ENCODE measurements around the gene PSMB3. TPM values are rescaled to one million over a fixed set of nuclear protein-coding genes. Genes with fewer than 3 reads are reported as not detected.

PSMB3 gene
- total and polyA plus RNA-seq, 9 of the 15 experiments (the other 6 are each of a cell fraction or from before 2014, with no cell fraction given) = 460 to 2,775 (median 574) TPM

DNA sequence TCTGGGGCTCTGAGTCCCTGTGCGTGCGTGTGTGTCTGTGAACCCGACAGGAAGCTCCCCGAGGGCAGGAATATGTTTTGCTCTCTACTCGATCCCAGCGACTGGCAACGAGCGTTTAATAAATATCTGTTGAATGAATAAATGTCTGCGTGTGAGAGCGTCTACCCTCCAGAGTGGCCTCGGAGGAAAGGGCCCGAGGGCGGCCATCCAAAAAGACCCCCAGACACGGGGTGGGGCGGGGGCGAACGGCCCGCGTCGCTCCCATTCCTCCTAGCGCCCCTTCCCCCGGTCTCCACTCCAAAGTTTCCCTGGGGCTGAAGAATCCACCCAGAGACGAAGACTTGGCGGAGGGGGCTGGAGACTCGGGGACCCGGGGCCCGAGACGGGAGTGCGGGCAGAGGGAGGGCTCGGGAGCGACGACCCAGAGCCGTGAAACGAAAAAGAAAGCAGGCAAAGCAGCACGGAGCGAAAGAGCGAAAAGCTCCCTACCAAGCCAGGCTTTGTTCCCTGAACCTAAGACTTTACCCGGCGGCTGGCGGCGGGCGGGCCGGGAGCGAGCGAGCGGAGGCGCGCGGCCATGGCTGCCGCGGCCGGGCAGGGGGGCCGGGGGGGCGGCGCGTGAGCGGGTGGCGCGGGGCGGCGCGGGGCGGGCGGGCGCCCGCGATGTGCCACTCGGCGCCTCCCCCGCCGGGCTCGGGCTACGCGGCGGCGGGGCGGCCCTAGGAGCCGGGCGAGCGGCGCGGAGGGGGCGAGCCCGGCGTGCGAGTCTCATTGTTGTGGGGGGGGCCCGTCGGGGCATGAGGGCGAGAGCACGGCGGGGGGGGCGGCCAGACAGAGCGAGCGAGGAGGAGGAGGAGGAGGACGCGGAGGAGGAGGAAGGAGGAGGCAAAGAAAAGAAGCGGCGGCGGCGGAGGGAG is 47.7 kb upstream of the PSMB3 start, which contains the start of gene MLLT6 (continued):
- TF ChIP-seq CHD4 (IDR thresholded peaks at IDR 0.05; ENCODE audit: insufficient read depth, insufficient replicate concordance, low read depth, low read length, poor library complexity, severe bottlenecking) = peak; percentile 45
- no peak for TF ChIP-seq ZBED1 (IDR thresholded peaks at IDR 0.05)
- TF ChIP-seq, protein P1, sequence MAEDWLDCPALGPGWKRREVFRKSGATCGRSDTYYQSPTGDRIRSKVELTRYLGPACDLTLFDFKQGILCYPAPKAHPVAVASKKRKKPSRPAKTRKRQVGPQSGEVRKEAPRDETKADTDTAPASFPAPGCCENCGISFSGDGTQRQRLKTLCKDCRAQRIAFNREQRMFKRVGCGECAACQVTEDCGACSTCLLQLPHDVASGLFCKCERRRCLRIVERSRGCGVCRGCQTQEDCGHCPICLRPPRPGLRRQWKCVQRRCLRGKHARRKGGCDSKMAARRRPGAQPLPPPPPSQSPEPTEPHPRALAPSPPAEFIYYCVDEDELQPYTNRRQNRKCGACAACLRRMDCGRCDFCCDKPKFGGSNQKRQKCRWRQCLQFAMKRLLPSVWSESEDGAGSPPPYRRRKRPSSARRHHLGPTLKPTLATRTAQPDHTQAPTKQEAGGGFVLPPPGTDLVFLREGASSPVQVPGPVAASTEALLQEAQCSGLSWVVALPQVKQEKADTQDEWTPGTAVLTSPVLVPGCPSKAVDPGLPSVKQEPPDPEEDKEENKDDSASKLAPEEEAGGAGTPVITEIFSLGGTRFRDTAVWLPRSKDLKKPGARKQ (CRISPR knock-in tag; IDR thresholded peaks at IDR 0.05) = no peak
- TF ChIP-seq, protein P2, sequence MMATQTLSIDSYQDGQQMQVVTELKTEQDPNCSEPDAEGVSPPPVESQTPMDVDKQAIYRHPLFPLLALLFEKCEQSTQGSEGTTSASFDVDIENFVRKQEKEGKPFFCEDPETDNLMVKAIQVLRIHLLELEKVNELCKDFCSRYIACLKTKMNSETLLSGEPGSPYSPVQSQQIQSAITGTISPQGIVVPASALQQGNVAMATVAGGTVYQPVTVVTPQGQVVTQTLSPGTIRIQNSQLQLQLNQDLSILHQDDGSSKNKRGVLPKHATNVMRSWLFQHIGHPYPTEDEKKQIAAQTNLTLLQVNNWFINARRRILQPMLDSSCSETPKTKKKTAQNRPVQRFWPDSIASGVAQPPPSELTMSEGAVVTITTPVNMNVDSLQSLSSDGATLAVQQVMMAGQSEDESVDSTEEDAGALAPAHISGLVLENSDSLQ (IDR thresholded peaks at IDR 0.05) = no peak
- peak; percentile 89 for TF ChIP-seq BRD4 (IDR thresholded peaks at IDR 0.05)
- peak; percentile 58; the same call in 1 of the 2 replicates for TF ChIP-seq SMAD4 (CRISPR knock-in tag; conservative IDR thresholded peaks at IDR 0.05)
- no peak for TF ChIP-seq KAT2B (IDR thresholded peaks at IDR 0.05; ENCODE audit: low read depth, low read length)
- no peak for TF ChIP-seq HNRNPL (IDR thresholded peaks at IDR 0.05; ENCODE audit: low read depth, low read length)
- TF ChIP-seq CREB1 (IDR thresholded peaks at IDR 0.05) = no peak
- no peak for TF ChIP-seq CREB1 (CRISPR knock-in tag; IDR thresholded peaks at IDR 0.05)
- no peak for TF ChIP-seq CBX2 (IDR thresholded peaks at IDR 0.05; ENCODE audit: insufficient read depth, low read length, poor library complexity, severe bottlenecking)
- no peak for TF ChIP-seq PRMT5 (CRISPR knock-in tag; IDR thresholded peaks at IDR 0.05)
- TF ChIP-seq, protein P3, sequence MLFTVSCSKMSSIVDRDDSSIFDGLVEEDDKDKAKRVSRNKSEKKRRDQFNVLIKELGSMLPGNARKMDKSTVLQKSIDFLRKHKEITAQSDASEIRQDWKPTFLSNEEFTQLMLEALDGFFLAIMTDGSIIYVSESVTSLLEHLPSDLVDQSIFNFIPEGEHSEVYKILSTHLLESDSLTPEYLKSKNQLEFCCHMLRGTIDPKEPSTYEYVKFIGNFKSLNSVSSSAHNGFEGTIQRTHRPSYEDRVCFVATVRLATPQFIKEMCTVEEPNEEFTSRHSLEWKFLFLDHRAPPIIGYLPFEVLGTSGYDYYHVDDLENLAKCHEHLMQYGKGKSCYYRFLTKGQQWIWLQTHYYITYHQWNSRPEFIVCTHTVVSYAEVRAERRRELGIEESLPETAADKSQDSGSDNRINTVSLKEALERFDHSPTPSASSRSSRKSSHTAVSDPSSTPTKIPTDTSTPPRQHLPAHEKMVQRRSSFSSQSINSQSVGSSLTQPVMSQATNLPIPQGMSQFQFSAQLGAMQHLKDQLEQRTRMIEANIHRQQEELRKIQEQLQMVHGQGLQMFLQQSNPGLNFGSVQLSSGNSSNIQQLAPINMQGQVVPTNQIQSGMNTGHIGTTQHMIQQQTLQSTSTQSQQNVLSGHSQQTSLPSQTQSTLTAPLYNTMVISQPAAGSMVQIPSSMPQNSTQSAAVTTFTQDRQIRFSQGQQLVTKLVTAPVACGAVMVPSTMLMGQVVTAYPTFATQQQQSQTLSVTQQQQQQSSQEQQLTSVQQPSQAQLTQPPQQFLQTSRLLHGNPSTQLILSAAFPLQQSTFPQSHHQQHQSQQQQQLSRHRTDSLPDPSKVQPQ (CRISPR knock-in tag; IDR thresholded peaks at IDR 0.05; ENCODE audit: borderline replicate concordance) = no peak
- TF ChIP-seq SNRNP70 (optimal IDR thresholded peaks at IDR 0.05; ENCODE audit: low read depth, low read length) = no peak
- no peak for TF ChIP-seq ZNF668 (CRISPR knock-in tag; IDR thresholded peaks at IDR 0.05)
- TF ChIP-seq, protein P4, sequence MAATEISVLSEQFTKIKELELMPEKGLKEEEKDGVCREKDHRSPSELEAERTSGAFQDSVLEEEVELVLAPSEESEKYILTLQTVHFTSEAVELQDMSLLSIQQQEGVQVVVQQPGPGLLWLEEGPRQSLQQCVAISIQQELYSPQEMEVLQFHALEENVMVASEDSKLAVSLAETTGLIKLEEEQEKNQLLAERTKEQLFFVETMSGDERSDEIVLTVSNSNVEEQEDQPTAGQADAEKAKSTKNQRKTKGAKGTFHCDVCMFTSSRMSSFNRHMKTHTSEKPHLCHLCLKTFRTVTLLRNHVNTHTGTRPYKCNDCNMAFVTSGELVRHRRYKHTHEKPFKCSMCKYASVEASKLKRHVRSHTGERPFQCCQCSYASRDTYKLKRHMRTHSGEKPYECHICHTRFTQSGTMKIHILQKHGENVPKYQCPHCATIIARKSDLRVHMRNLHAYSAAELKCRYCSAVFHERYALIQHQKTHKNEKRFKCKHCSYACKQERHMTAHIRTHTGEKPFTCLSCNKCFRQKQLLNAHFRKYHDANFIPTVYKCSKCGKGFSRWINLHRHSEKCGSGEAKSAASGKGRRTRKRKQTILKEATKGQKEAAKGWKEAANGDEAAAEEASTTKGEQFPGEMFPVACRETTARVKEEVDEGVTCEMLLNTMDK (IDR thresholded peaks at IDR 0.05; ENCODE audit: borderline replicate concordance, insufficient read depth, low read depth, low read length, poor library complexity, severe bottlenecking) = no peak

Data from K562 (cell line).